Measurements from ENCODE around the gene TNFRSF6B. TPM values are rescaled to one million over a fixed set of nuclear protein-coding genes. Genes with fewer than 3 reads are reported as not detected.
"Not testable (repeated sequence)": the region's sequence is repeated elsewhere in the genome, so short reads cannot be mapped to it uniquely, and the experiment has no call there.

The TNFRSF6B gene
- total and polyA plus RNA-seq, 2 donors (not counting 1 experiment from before 2014, with no cell fraction given) = 3.8 to 35.2 TPM

- H3K4me3 ChIP-seq (replicated peaks in 1 of 4; ENCODE audit: control extremely low read depth in 1 of 4, insufficient read depth in 1 of 4, low read depth in 3 of 4, low read length in 4 of 4) = peak overlapping the region; percentile 72 to 75 (median 74)
- H4K20me1 ChIP-seq (ENCODE audit: control insufficient read depth, extremely low read depth, insufficient read depth, low read length) = no peaks in the 10 kb centered on the region
- peaks cover 15% of the 10 kb centered on the region for H3K36me3 ChIP-seq (ENCODE audit: control insufficient read depth, insufficient read depth, low read length)
- H3K9me3 ChIP-seq (ENCODE audit: control insufficient read depth, insufficient read depth, low read depth, low read length) = no peaks in the 10 kb centered on the region
- no peaks in the 10 kb centered on the region for H3K27me3 ChIP-seq (ENCODE audit: control insufficient read depth, insufficient read depth, low read length)
- H3K9ac ChIP-seq (ENCODE audit: insufficient read depth, low read length) = peak overlapping the region; percentile 71
- peaks cover 31% of the 10 kb centered on the region for H3K79me2 ChIP-seq (ENCODE audit: control insufficient read depth, insufficient read depth, low read length)
- peaks cover 7% of the 10 kb centered on the region for H3K4me1 ChIP-seq (ENCODE audit: control insufficient read depth, extremely low read depth, insufficient read depth, low read length)
- TF ChIP-seq CTCF (conservative IDR thresholded peaks at IDR 0.05 in 1 of 2, IDR thresholded peaks at IDR 0.05 in 1 of 2; ENCODE audit: low read depth in 1 of 2, low read length in 2 of 2) (no peak), EZH2 (IDR thresholded peaks at IDR 0.05; ENCODE audit: low read length, missing control alignments) (no peak)
- no peak for DNase-seq (ENCODE audit: low read depth in 2 of 2)
- no peak overlapping the region for H2AFZ ChIP-seq (ENCODE audit: low read length)
- peak overlapping the region; percentile 83 for H3K27ac ChIP-seq (ENCODE audit: insufficient read depth, low read length)
- H3K4me2 ChIP-seq (ENCODE audit: extremely low read depth, insufficient read depth, low read length) = peak overlapping the region; percentile 86
Observed at GRCh38 chr20:63659370-63659769, 37.1 kb upstream of the TNFRSF6B start.

- not testable (repeated sequence) for H3K9me3 ChIP-seq (ENCODE audit: control insufficient read depth, insufficient read depth, low read depth, low read length); H3K4me1 ChIP-seq (ENCODE audit: control insufficient read depth, extremely low read depth, insufficient read depth, low read length); DNase-seq (ENCODE audit: low read depth in 2 of 2); H3K4me2 ChIP-seq (ENCODE audit: extremely low read depth, insufficient read depth, low read length); H3K27me3 ChIP-seq (ENCODE audit: control insufficient read depth, insufficient read depth, low read length); H2AFZ ChIP-seq (ENCODE audit: low read length); H3K9ac ChIP-seq (ENCODE audit: insufficient read depth, low read length); H4K20me1 ChIP-seq (ENCODE audit: control insufficient read depth, extremely low read depth, insufficient read depth, low read length); H3K27ac ChIP-seq (ENCODE audit: insufficient read depth, low read length); H3K4me3 ChIP-seq (replicated peaks in 1 of 4; ENCODE audit: control extremely low read depth in 1 of 4, insufficient read depth in 1 of 4, low read depth in 3 of 4, low read length in 4 of 4)
- peaks cover 34% of the 10 kb centered on the region for H3K79me2 ChIP-seq (ENCODE audit: control insufficient read depth, insufficient read depth, low read length)
- peaks cover 17% of the 10 kb centered on the region for H3K36me3 ChIP-seq (ENCODE audit: control insufficient read depth, insufficient read depth, low read length)
Observed at GRCh38 chr20:63660174-63660573, 36.3 kb upstream of the TNFRSF6B start.

GRCh38 chr20:63660622-63661021, 35.8 kb upstream of the TNFRSF6B start:
- TF ChIP-seq EZH2 (IDR thresholded peaks at IDR 0.05; ENCODE audit: low read length, missing control alignments) (no peak), CTCF (conservative IDR thresholded peaks at IDR 0.05 in 1 of 2, IDR thresholded peaks at IDR 0.05 in 1 of 2; ENCODE audit: low read depth in 1 of 2, low read length in 2 of 2) (no peak)
- H3K79me2 ChIP-seq (ENCODE audit: control insufficient read depth, insufficient read depth, low read length) = peaks cover 34% of the 10 kb centered on the region
- peaks cover 7% of the 10 kb centered on the region for H3K4me1 ChIP-seq (ENCODE audit: control insufficient read depth, extremely low read depth, insufficient read depth, low read length)
- H4K20me1 ChIP-seq (ENCODE audit: control insufficient read depth, extremely low read depth, insufficient read depth, low read length) = no peaks in the 10 kb centered on the region
- DNase-seq (ENCODE audit: low read depth in 2 of 2) = no peak
- no peak overlapping the region for H3K4me3 ChIP-seq (replicated peaks in 1 of 4; ENCODE audit: control extremely low read depth in 1 of 4, insufficient read depth in 1 of 4, low read depth in 3 of 4, low read length in 4 of 4)
- peaks cover 20% of the 10 kb centered on the region for H3K36me3 ChIP-seq (ENCODE audit: control insufficient read depth, insufficient read depth, low read length)
- H3K27ac ChIP-seq (ENCODE audit: insufficient read depth, low read length) = no peak overlapping the region
- H3K9ac ChIP-seq (ENCODE audit: insufficient read depth, low read length) = no peak overlapping the region
- no peaks in the 10 kb centered on the region for H3K27me3 ChIP-seq (ENCODE audit: control insufficient read depth, insufficient read depth, low read length)
- H2AFZ ChIP-seq (ENCODE audit: low read length) = no peak overlapping the region
- no peaks in the 10 kb centered on the region for H3K9me3 ChIP-seq (ENCODE audit: control insufficient read depth, insufficient read depth, low read depth, low read length)
- H3K4me2 ChIP-seq (ENCODE audit: extremely low read depth, insufficient read depth, low read length) = no peak overlapping the region

All from fibroblast of lung (primary cell).